H1 (cell line): ENCODE measurements around the gene SH3TC2. TPM values are rescaled to one million over a fixed set of nuclear protein-coding genes. Genes with fewer than 3 reads are reported as not detected.

Source experiments
- BCL11A ChIP-seq, 2 experiments: IDR thresholded peaks; one replicate each; pipeline ENCODE4 v1.6.1; 2011; ENCODE audit warnings: low read depth in 2 of 2, low read length in 2 of 2, mild to moderate bottlenecking in 2 of 2
- KDM5A ChIP-seq: fragments of 200-600 bp; IDR thresholded peaks from 2 replicates; pipeline ENCODE4 v1.7.1; 2012; ENCODE audit warnings: mild to moderate bottlenecking, low read length, inconsistent platforms, mixed read lengths
- TAF7 ChIP-seq: optimal IDR thresholded peaks from 2 replicates; pipeline ENCODE3; 2011; ENCODE audit warnings: low read depth, mild to moderate bottlenecking, inconsistent platforms, low read length, moderate library complexity, borderline replicate concordance
- polyA plus RNA-seq, 7 experiments: library from polyadenylated mRNA; depleted of rRNA in 3 of 7; stranded (reverse) in 5 of 7; unstranded in 2 of 7; fragments of >200 nt in 5 of 7; fragments of 200-250 nt in 2 of 7; gene quantifications; 1 replicate in 5 of 7; 2 replicates in 1 of 7; 4 replicates in 1 of 7; pipeline versions ENCODE4 v1.2.1 to v1.2.3, GENCODE V29; 2011 to 2013; ENCODE audit warnings: missing spikeins in 2 of 7, mixed read lengths in 2 of 7
- total RNA-seq: library from RNA; stranded (reverse); fragmentation: NEBNext Ultra II Directional; extraction: Animal tissue kit (Norgen Biotek cat#: 25700); gene quantifications from 2 replicates; pipeline ENCODE4 v1.2.1, GENCODE V29; 2021

The SH3TC2 gene
- total and polyA plus RNA-seq, 2 of the 8 experiments (the other 6 are each of a cell fraction or from before 2014, with no cell fraction given) = 0.11 to 0.80 TPM

GRCh38 chr5:149035372-149035790 lies 27.5 kb downstream of the SH3TC2 start (continued):
- TF ChIP-seq BCL11A (IDR thresholded peaks at IDR 0.05; ENCODE audit: low read depth in 2 of 2, low read length in 2 of 2) = no peak
- no peak for TF ChIP-seq TAF7
- no peak for TF ChIP-seq KDM5A
